HG02938 (cell line): ENCODE data around the gene HGD.
A peak's percentile ranks its signal among the peaks of the same experiment; 100 is the strongest.
"Not testable (repeated sequence)": the region's sequence is repeated elsewhere in the genome, so short reads cannot be mapped to it uniquely, and the experiment has no call there.

ENCODE experiments used
- ATAC-seq: cut with Tn5 transposase; IDR thresholded peaks from one replicate; pipeline ENCODE4 v1.9.1; 2021; ENCODE audit warnings: mild to moderate bottlenecking, moderate library complexity; ENCODE audit not compliant: unreplicated experiment

Gene HGD

DNA sequence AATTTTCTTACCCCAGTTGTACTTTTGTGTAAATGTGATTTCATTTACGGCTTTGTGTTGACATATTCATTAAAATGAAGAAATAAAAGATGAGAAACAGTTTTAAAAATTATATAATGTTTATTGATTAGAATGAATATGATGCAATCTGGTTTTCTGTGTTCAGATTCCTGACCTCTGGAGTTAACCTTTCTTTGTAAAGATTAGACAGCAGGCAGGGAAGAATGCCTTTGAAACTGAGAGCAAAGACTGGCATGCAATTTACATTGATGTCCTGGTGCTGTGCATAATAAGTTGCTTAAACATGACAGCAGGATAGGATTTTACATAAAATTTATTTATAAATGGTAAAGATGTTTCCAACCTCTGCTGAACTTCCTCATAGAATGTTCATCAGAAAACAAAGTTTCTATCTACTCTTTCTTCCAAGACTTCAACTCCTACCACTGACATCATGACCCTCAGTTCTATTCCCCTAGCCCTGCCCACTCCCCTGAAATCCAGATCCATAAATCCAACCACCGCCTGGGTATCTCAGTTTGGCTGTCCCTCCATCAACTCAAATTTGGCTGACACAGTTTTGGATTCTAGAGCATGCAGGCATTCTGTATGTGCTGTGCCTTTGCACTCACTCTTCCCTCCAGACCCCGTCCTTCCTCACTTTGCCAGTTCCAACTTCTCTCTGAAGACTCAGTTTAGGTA, 1.7 kb downstream of the HGD start:
- ATAC-seq = no peak

DNA sequence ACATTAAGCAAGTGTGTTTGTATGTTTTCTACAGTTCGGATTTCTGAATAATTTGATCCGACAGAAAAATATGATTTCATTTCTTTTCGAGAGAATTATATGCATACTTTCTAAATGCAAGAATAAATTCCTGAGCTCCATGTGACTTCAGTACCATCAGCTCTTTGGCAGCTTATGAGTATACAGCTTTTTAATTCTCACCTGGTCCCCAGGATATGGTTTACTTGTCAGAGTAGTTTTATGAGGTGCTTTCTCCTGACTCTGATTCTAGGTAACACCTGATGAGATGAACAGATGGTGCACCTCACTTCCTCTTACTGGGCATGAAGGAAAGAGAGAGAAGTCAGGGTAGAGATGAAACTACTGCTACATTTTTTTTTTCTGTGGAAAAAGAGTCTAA, 3.1 kb downstream of the HGD start:
- ATAC-seq = no peak

DNA sequence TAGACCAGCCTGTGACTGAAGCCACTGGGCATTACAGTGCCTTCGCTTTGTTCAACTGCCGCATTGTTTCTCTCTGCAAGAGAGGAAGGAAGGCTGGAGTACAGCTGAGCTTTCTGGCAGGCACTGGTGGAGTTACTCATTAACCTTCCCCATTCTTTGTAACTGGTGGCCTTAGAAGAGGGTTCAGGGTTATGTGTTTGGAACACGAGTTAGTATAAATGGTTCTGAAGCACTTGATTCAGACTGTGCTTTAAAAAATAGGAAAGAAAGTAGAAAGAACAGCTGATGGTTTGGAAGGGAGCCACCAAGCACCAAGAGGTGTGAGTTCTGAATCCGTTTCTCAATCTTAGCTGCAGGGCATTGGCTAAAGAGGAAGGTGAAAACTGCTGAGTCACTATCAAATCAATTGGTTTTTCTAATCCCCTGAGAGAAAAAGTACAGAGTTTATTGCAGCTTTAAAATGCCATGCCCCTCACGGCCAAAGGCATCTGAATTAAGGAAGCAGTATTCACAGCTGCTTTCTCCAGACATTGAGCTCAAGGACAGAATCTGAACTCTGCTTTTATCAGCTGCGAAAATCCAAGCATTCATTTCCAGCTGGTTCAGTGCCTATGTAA, 3.6 kb downstream of the HGD start:
- ATAC-seq = peak; percentile 90

DNA sequence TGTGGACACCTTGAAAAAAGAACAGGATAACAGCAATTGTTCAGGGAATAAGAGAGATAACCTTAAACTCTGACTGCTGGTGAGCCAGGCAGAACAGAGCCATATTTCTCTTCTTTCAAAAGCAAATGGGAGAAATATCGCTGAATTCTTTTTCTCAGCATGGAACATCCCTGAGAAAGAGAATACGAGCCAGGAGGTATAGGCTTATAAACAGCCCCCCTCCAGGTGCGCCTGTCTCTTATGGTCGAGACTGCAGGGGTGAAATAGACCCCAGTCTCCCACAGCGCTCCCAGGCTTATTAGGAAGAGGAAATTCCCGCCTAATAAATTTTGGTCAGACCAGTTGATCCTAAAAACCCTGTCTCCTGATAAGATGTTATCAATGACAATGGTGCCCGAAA, 4.8 kb downstream of the HGD start:
- ATAC-seq = not testable (repeated sequence)

DNA sequence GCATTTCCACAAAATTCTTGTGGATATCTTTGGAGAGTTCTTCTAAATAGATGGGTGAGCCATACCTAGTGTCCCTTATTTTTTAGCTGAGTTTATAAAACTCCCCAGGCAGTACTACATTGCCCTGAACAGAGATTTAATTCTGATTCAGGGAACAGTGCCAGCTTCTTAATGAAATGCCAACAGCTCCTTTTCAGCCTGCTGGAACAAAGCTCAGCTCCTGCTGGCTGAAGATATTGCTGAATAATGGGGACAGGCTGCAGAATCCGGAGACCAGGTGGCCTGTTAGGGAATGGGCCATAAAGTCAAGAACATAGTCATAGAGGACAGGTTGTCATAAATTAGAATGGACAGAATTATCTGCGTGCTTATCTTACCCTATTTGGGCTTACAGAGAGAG, 8.9 kb downstream of the HGD start:
- ATAC-seq = no peak

DNA sequence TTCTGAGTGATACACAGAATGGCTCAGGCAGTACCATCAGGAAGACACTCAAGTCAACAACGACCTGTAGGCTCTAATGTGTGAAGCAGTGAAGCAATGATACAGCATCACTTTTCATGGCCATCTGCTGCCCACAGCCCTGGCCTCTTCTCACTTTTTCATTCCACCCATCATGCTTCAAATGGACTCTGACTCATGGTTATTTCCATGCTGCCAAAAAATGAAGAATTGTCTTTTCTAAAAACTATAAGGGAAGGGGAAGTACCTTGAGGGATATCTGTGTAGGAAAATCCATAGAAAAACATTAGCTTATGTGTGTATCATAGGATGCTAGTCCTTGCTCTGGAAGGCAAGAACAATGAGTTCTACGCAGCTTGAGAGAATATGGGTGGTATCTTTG, 11.5 kb downstream of the HGD start:
- ATAC-seq = no peak

DNA sequence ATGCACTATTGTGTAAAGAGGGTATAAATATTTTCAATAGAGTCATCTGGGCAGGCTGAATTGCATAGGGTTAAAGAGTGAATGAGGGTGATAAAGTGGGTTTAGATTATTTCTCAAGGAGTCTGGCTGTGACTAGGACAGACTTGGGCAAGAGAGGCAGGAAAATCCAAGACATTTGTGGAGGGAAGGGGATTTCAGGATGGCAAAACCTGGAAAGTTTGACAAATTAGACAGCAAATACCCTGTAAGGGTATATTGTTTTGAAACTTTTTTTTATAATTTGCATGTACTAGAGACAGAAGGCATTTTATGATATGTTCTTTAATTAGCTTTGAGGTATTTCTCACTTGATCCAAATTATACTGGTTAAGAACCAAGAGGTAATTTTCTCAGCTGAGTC, 17.1 kb downstream of the HGD start:
- ATAC-seq = no peak

DNA sequence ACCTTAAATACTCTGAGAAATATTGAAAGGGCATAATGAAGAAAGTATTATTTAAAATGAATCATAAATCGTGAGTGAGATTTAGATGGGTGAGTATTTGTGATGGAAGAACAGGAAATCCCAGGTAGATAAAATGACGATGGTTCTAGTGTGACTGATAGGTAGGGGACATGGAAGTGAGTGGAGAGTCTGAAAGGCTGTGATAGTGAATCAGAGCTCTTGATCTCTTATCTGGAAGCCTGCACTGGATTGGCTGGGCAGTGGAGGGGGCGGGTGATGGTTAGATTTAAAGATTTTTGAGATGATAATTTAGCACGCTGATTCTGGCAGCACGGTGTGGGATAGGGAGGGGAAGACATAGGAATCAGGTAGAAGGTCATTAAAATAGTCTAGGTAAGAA, 20.1 kb downstream of the HGD start:
- no peak for ATAC-seq

DNA sequence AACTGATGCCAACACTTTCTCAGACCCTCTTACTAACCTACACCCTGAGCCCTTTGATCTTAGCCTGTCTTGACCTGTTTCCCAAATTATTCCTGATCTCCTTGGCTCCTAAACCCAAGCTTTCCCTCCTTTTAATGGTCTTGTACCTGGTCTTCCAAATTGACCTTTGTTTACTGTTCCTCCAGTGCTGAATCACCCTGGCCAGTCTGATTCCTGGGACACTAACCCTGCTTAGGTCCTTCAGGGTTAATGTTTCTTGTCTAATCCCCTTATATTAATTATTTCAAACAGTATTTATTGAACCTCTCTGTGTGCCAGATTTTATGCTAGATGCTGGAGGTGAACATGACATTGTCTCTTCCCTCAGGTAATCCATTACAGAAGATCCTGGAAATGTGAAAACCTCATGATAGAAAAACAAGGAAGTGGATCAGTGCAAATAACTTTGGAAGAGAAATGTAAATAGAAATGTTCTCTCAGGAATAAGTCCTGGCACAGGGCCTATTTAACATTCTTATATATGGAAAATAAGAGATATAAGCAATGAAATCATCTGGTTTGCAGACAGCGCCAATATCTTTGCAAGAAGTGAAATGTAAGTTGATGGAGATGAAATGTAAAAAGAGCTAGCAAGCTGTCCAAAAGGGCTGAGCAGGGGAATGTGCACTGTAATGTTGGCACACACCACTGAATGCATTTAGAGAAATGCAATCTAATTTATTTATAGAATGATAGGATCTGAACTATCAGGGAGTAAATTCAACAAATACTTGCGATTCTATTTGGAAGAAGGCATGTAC, 20.7 kb downstream of the HGD start:
- no peak for ATAC-seq

DNA sequence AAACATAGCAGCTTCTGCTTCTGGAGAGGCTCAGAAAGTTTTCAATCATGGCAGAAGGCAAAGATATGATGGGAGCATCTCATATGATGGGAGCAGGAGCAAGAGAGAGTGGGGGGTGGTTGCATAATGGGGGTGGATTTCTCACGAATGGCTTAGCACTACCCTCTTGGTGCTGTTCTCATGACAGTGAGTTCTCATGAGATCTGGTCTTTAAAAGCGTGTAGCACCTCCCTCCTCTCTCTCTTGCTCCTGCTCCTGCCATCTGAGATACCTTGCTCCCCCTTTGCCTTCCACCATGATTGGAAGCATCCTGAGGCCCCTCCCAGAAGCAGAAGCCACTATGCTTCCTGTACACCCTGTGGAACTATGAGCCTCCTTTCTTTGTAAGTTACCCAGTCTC, 22.2 kb downstream of the HGD start:
- no peak for ATAC-seq

DNA sequence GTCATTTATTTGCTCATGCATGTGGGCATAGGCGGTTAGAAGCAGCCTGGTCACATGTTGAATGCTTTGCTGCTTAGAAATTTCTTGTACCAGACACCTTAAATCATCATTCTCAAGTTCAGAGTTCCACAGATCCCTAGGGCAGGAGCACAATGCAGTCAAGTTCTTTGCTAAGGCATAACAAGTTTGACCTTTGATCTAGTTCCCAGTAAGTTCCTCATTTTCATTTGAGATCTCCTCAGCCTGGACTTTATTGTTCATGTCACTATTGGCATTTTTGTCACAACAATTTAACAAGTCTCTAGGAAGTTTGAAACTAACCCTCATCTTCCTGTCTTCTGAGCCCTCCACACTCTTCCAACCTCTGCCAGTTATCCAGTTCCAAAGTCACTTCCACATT, 22.8 kb downstream of the HGD start:
- no peak for ATAC-seq

DNA sequence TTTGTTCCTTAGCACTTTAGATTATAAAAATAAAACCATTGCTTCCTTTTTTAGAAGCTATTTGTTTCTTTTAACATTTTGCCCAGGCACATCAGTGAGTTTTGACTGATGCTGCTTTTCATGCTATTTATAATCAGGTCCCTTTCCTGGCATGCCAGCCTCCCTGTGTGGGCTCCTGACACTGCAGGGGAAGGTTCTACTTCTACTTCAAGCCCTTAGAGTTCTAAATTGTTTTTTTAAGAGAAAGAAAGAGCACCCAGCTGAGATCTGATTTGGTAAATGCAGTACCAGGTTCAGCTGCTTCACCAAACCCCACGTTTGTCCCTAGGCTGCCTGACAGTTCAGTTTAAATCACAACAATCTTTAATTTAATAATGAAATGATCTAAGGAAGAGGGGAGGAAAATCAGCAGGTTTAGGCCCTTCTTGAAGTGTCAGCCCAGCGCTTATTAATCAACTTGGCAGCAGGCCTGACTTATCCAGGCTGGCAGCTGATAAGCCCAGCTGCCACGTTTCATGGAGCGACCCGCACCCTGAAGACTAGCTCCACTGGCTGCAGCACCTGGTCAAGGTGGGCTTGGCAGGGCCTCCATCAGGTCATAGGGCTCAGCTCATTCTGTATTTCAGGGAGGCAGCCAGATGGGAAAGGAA, 29.0 kb downstream of the HGD start:
- ATAC-seq = no peak

DNA sequence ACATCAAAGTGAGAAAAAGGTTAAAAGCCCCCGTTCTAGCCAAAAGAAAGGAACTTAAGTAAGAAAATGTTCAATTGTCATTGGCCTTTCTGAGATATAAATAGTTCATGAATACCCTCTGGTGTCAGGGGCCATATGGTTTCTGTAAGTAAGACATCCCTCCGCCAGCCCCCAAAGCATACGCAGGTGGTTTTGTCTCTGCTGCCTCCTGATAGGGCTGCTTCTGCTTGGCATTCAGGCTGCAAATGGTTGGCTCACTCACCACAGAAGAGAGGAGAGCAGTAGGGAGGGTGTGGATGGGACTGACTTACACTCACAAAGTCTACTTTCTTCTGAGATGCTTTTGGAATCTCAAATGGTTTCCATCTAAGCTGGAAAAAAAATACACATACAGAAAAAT, 29.8 kb downstream of the HGD start:
- no peak for ATAC-seq

DNA sequence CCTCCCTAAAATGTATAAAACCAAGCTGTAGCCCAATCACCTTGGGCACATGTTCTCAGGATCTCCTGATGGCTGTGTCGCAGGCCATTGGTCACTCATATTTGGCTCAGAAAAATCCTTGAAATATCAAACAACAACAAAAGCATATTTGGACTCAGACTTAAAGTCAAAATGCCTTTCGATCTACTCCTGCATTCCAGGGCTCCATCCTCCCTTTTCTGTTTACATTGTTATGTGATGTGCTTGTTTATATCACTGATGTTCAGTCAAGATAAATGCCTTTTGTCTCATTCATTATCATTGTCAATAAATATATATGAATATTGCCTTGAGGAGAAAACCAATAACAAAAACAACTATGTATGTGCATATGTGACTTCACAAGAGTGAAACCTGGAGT, 31.7 kb downstream of the HGD start:
- ATAC-seq = no peak

DNA sequence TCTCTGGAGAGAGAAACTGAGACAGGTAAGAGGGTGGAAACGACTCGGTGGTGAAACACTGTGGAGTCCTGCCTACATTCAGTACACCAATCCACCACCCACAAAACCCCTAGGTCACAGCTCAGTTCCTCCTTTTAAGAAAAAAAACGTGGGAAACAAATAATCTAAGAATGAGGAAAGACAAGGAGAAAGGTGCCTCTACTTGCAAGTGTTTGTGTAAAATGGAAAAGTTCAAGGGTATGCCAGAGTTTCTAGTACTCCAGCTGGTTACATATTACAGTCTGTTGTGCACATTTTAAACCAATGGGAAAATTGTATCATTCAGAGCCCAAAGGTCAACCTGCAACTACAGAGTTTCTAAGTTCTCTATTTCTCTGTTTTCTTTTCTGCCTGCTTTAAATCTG, 32.2 kb downstream of the HGD start:
- peak; percentile 51 for ATAC-seq

DNA sequence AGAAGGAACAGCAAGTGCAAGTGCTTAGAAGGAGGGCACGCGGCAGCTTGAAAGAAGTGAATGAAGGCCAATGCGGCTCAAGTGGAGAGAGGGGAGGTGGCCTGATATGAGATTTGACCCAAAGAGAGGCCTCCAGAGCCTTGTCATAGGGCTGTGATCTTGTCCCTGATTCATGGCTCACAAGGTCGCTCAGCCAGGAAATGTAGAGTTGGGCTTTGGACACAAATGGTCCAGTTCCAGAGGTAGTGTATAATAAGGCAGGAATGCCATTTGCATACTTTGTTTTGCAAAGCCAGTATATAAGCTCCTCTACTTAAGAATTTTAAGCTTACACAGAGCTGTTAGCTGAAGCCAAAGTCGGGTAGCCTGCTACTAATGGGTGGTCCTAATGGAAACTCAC, 33.7 kb downstream of the HGD start:
- ATAC-seq = no peak

DNA sequence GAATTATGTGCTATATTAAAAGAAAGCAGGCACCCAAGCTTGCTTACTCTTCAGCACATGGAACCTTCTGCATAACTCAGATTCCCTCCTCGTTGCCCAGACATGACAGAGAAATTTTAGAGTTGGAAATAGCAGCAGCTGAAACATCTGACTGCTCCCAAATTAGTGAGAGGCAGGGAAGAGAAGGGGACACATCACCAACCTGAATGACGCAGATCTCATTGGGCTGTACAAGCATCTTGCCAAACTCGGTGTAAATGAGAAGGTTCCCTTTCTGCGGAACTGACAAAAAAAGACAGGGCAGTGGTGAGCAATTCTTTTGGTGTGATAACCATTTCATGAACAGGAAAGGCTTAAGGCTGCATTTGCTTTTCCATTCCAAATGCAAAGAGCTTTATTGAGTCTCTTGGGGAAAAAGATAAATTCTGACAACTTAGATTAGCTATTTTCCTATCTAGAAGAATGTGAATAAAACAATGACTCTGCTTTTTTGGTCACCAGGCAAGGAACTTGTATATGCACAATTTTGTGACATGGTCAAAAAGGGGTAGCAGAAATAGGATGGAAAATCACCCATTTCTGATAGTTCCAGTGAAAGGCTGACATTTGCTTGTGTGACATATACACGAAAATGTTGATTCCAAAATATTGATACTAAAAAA, 35.1 kb downstream of the HGD start:
- no peak for ATAC-seq

DNA sequence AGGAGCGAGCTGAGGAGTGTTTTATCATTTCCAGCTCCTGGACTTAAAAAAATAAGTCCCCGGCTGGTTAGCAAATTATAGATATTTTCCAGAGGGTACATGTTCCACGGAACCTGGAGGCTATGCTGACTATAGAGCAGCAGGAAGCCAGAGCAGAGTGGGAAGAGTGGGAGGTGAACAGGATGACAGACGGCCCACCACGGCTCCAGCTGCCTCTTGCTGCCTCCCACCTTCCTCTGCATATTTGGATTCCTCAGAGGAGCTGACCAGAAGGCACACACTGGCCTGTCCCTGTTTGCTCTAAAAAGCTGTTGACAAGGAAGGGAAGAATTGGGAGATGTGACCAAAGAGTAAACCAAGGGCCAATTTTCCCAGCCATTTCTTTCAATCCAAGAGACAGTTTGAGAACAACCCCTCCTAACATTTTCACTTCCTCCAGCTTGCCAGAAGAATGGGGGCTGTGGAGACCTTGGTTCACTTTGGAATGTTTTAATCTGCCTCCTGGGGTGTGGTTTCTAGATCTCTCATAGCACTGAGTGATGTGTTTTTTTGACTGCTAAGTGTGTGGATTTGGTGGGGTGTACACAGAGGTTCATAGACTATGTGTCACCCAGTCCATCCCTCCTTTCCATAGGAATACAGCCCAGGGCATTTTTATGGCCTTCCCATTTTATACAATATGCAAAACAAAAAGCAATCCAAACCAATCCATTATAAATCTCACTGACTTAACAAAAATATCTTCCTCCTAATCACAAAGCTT, 36.8 kb downstream of the HGD start:
- ATAC-seq = no peak

DNA sequence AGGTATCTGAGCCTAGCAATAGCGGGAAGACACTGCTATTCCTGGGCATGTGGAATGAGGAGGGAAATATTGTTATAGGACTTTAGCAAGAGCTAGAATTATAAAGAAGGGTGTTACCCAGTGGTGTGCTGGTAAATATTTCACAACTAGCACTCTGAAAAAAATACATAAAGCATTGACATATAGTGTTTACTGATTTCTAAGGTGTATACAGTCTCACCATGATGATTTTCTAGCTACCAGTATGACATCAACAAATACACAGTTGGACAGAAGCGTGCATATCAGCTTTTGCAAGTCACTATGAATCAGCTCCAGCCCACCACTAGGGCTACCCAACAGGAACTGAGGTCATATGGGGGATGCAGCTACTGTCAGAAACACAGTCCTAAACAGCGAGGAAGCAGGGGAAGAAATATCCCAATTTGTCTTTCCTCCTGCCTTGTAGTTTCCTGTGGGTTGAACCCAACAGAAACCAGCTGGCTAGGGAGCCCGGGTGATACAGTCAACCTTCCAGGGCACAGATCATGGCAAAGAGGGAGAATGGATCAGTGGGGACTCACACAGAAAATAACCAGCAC, 39.6 kb downstream of the HGD start:
- ATAC-seq = no peak

DNA sequence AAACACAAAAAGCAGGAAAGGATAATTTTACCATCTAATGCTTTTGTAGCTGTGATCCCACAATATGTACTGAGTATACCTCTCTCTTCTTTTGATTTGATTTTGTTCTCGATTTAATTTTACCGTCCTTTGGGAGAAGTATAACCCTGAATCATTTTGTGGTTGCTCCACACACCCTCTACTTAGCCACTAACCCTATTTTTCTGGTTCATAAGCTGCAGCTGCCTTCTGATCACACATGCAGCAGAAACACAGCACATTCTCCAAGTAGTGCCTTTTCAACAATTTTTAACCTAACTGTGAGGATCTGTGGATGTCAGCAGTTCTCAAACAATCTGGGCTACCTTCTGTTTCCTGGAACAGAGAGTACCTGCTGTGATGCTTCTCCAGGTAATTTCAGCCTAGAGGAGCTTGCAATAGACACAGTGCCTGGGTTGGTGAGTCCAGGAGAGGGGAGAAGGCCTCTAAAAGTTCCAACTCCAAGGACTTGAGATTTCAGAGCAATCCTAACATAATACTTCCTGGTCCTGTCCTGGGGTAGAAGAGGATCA, 40.3 kb downstream of the HGD start:
- no peak for ATAC-seq
